22Rv1 (cell line): ENCODE results near the gene GLIS1.

Experiments
- ZFX ChIP-seq: fragments of 450-650 bp; IDR thresholded peaks from 2 replicates; pipeline ENCODE4 v1.6.1; 2017; ENCODE audit warnings: antibody characterized with exemption, borderline replicate concordance
- TF ChIP-seq, protein P1 (sequence below): fragments of 450-650 bp; IDR thresholded peaks from 2 replicates; pipeline ENCODE4 v1.5.1; 2017; ENCODE audit warnings: mild to moderate bottlenecking

DNA sequence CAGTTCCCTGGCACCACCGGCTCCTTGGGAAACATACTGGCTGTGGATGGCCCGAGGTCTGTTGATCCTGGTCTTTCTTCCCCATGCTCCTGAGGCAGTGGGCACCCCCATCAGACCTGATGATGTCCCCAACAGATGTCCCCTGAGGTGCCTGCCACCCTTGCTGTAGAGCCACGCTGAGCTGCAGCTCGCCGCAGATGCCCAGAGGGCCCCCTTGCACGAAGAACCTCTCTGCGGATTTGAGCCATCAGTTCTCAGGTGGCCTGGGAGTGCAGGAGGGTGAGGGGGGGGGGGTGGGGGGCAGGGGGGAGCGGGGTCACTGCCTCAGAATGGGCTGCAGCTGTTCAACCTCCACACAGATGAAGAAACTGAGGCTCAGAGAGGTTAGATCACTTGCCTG lies 60.9 kb downstream of the GLIS1 start:
- TF ChIP-seq, protein P1, sequence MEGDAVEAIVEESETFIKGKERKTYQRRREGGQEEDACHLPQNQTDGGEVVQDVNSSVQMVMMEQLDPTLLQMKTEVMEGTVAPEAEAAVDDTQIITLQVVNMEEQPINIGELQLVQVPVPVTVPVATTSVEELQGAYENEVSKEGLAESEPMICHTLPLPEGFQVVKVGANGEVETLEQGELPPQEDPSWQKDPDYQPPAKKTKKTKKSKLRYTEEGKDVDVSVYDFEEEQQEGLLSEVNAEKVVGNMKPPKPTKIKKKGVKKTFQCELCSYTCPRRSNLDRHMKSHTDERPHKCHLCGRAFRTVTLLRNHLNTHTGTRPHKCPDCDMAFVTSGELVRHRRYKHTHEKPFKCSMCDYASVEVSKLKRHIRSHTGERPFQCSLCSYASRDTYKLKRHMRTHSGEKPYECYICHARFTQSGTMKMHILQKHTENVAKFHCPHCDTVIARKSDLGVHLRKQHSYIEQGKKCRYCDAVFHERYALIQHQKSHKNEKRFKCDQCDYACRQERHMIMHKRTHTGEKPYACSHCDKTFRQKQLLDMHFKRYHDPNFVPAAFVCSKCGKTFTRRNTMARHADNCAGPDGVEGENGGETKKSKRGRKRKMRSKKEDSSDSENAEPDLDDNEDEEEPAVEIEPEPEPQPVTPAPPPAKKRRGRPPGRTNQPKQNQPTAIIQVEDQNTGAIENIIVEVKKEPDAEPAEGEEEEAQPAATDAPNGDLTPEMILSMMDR, result no peak
- TF ChIP-seq ZFX, result no peak
